Endothelial cell of umbilical vein (primary cell): Measurements from ENCODE around the gene APC2. TPM values are rescaled to one million over a fixed set of nuclear protein-coding genes. Genes with fewer than 3 reads are reported as not detected.

Experiments used
- BruUV-seq: library from RNA; stranded (reverse); fragments of 400-500 nt; replicated peaks from 2 replicates; lab custom pipeline; 2021; lab: Mats Ljungman, UMichigan
- CTCF ChIA-PET: fragments of 300-600, 350-600 bp; sonication (Branson Sonifier 250); formaldehyde crosslinking; loops from one replicate; lab custom pipeline; 2021; ENCODE audit warnings: antibody characterized with exemption, inconsistent platforms; lab: Charles Lee
- POLR2A ChIA-PET: fragments of 300-600, 350-600 bp; sonication (Branson Sonifier 250); formaldehyde crosslinking; loops from one replicate; lab custom pipeline; 2021; ENCODE audit warnings: antibody characterized with exemption, inconsistent platforms; lab: Charles Lee
- DNase-seq: peaks from one replicate; pipeline ENCODE4 v3.0.0-alpha.2; 2011; ENCODE audit warnings: low read depth, low spot score
- FAIRE-seq: peaks from 2 replicates; lab custom pipeline; 2011; peaks lifted over from hg19 to GRCh38; lab: Jason Lieb, UNC
- H2AFZ ChIP-seq: 2 replicates; pipeline ENCODE4 v1.6.0; 2012; ENCODE audit warnings: low read depth, low read length, control low read depth, inconsistent platforms
- H3K27ac ChIP-seq: 2 replicates; pipeline ENCODE4 v1.5.1; 2011; ENCODE audit warnings: low read depth, mild to moderate bottlenecking, control low read depth, low read length, moderate library complexity; ENCODE audit not compliant: insufficient read depth
- H3K27me3 ChIP-seq, 2 experiments: 2 replicates each; pipeline versions ENCODE4 v1.6.0 to v1.6.1; 2011; ENCODE audit warnings: low read length in 2 of 2, mixed read lengths in 1 of 2; ENCODE audit not compliant: control insufficient read depth in 2 of 2, insufficient read depth in 2 of 2
- H3K36me3 ChIP-seq, 2 experiments: 2 replicates in 1 of 2; 3 replicates in 1 of 2; pipeline ENCODE4 v1.5.1; 2011; ENCODE audit warnings: low read length in 2 of 2, mild to moderate bottlenecking in 1 of 2, moderate library complexity in 1 of 2; ENCODE audit not compliant: control insufficient read depth in 2 of 2, insufficient read depth in 2 of 2; ENCODE audit errors: extremely low read depth in 1 of 2
- H3K4me1 ChIP-seq: 3 replicates; pipeline ENCODE4 v1.5.1; 2011; ENCODE audit warnings: mild to moderate bottlenecking, low read length; ENCODE audit not compliant: control insufficient read depth, insufficient read depth; ENCODE audit errors: extremely low read depth
- H3K4me2 ChIP-seq: 2 replicates; pipeline ENCODE4 v1.6.1; 2011; ENCODE audit warnings: low read length, control low read depth, mixed read lengths; ENCODE audit not compliant: insufficient read depth
- H3K4me3 ChIP-seq, 3 experiments: fragments of 200-600 bp in 1 of 3; sonication (generic), shearing (Covaris generic) in 1 of 3; replicated peaks in 1 of 3; 2 replicates each; pipeline ENCODE4 v1.5.1; 2011 to 2016; ENCODE audit warnings: control low read depth in 3 of 3, low read length in 3 of 3, mild to moderate bottlenecking in 2 of 3, inconsistent platforms in 1 of 3, low read depth in 1 of 3, moderate library complexity in 1 of 3; ENCODE audit not compliant: insufficient read depth in 1 of 3
- H3K79me2 ChIP-seq: 2 replicates; pipeline ENCODE4 v1.6.0; 2012; ENCODE audit warnings: low read length, inconsistent platforms; ENCODE audit not compliant: control insufficient read depth, insufficient read depth
- H3K9ac ChIP-seq: replicated peaks from 2 replicates; pipeline ENCODE3; 2011; ENCODE audit warnings: low read length, control low read depth; ENCODE audit not compliant: insufficient read depth; ENCODE audit errors: extremely low read depth
- H3K9me1 ChIP-seq: replicated peaks from 3 replicates; pipeline ENCODE4 v1.6.0; 2011; ENCODE audit warnings: mild to moderate bottlenecking, low read length; ENCODE audit not compliant: control insufficient read depth, insufficient read depth; ENCODE audit errors: extremely low read depth
- H3K9me3 ChIP-seq: replicated peaks from 2 replicates; pipeline ENCODE4 v1.5.1; 2012; ENCODE audit warnings: low read length, inconsistent platforms; ENCODE audit not compliant: control insufficient read depth, insufficient read depth
- H4K20me1 ChIP-seq: replicated peaks from 2 replicates; pipeline ENCODE3; 2011; ENCODE audit warnings: mild to moderate bottlenecking, low read length; ENCODE audit not compliant: control insufficient read depth, insufficient read depth; ENCODE audit errors: extremely low read depth
- EZH2 ChIP-seq: IDR thresholded peaks from 2 replicates; pipeline ENCODE4 v1.6.1; 2012; ENCODE audit warnings: borderline replicate concordance, low read depth, mild to moderate bottlenecking, moderate library complexity, low read length, inconsistent platforms; ENCODE audit not compliant: severe bottlenecking
- FOS ChIP-seq: IDR thresholded peaks from 2 replicates; pipeline ENCODE4 v1.6.1; 2011; ENCODE audit warnings: mild to moderate bottlenecking, low read length, moderate library complexity, borderline replicate concordance; ENCODE audit not compliant: insufficient read depth
- GATA2 ChIP-seq: IDR thresholded peaks from 2 replicates; pipeline ENCODE4 v1.7.0; 2011; ENCODE audit warnings: low read depth, mild to moderate bottlenecking, moderate library complexity, mixed read lengths, low read length; ENCODE audit not compliant: insufficient read length, insufficient read depth
- JUN ChIP-seq: IDR thresholded peaks from 2 replicates; pipeline ENCODE4 v1.6.1; 2011; ENCODE audit warnings: borderline replicate concordance, low read depth; ENCODE audit not compliant: insufficient read length, insufficient read depth
- MYC ChIP-seq: IDR thresholded peaks from one replicate; pipeline ENCODE4 v1.6.1; 2011; ENCODE audit warnings: mild to moderate bottlenecking, low read depth, low read length
- POLR2A ChIP-seq: IDR thresholded peaks from 2 replicates; pipeline ENCODE4 v1.6.1; 2012; ENCODE audit warnings: low read depth, mild to moderate bottlenecking, control low read depth, low read length
- POLR2AphosphoS5 ChIP-seq: IDR thresholded peaks from 2 replicates; pipeline ENCODE4 v1.6.1; 2012; ENCODE audit warnings: low read depth, mild to moderate bottlenecking, control low read depth, low read length, moderate library complexity; ENCODE audit not compliant: insufficient read depth
- dilution Hi-C: fragments of 300-500 bp; cut with MboI; formaldehyde crosslinking; loops from one replicate; pipeline ENCODE4 v1.15.0; 2019; ENCODE audit warnings: low sequenced_read_pairs; ENCODE audit not compliant: extremely low pct_ligation_motif_present
- intact Hi-C: fragments of 100-400 bp; cut with micrococcal nuclease; formaldehyde crosslinking; loops from one replicate; pipeline ENCODE4 v1.10.0; 2022
- polyA plus RNA-seq, 4 experiments: library from polyadenylated mRNA; depleted of rRNA in 3 of 4; stranded (reverse) in 3 of 4; unstranded in 1 of 4; fragments of >200 nt; gene quantifications; 2 replicates each; pipeline versions ENCODE4 v1.2.1 to v1.2.3, GENCODE V29; 2011 to 2012; ENCODE audit warnings: missing spikeins in 1 of 4
- total RNA-seq: library from RNA; stranded (reverse); gene quantifications from 2 replicates; pipeline ENCODE4 v1.2.3, GENCODE V29; 2021
- TF ChIP-seq, protein P1 (sequence below): IDR thresholded peaks from 2 replicates; pipeline ENCODE4 v1.6.1; 2011; ENCODE audit not compliant: insufficient read depth, insufficient read length
- TF ChIP-seq, protein P2 (sequence below), 2 donors: IDR thresholded peaks; 1 replicate in 1 of 2; 2 replicates in 1 of 2; pipeline ENCODE4 v1.5.1; 2011; ENCODE audit warnings: low read length in 2 of 2, mild to moderate bottlenecking in 2 of 2, moderate library complexity in 2 of 2, control low read depth in 1 of 2, inconsistent platforms in 1 of 2, low read depth in 1 of 2; ENCODE audit not compliant: insufficient read depth in 1 of 2; ENCODE audit errors: extremely low read depth in 1 of 2

APC2 gene
- total and polyA plus RNA-seq, 2 donors (not counting 3 experiments of a cell fraction or from before 2014, with no cell fraction given) = 0.01 to 0.04 TPM

DNA sequence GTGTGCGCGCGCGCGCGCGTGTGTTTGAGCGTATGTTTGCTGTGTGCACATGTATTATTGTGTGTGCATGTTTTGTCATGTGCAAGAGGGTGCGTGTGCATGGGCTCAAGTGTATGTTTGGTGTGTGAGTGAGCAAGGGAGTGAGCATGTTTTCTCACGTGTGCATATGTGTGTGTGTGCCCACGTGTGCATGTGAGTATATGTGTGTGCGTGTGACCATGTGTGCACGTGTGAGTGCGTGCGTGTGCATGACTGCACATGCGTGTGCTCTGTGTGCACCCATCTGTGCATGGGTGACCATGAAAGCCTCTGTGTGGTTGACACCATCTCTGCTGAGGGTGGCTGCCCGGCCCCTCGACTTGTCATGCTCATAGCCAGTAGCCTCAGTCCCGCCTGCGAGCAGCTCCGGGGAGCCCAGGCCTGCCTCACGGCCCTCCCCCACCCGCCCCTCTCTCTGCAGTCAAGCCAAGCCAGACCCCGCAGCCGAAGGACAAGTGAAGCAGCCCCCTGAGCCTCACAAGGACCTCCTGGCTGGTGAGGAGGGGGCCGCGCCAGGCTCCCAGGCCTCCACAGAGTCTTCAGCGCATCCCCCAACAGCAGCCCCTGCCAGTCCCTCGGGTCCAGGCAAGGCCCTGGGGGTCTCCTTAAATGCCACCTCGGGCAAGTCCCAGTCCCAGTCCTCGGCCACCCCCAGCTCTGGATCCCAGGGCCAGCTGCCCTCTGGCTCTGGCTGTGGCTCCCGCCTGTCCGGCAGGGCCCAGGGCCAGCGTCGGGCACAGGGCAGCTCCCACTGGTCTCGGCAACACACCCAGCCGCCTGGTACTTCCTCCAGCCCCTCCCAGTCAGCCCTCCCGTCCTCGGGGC is 47.0 kb downstream of the APC2 start:
- no peaks in the 10 kb centered on the region for H3K27me3 ChIP-seq
- no peak overlapping the region for H3K4me2 ChIP-seq
- ChIA-PET POLR2A (no interaction called here), CTCF (no interaction called here)
- H3K27ac ChIP-seq = no peak overlapping the region
- no peaks in the 10 kb centered on the region for H4K20me1 ChIP-seq
- no peak overlapping the region for H3K4me3 ChIP-seq
- H3K9me3 ChIP-seq = no peaks in the 10 kb centered on the region
- H3K79me2 ChIP-seq = no peaks in the 10 kb centered on the region
- H2AFZ ChIP-seq = no peak overlapping the region
- no peak overlapping the region for H3K9ac ChIP-seq
- no TSS peak for BruUV-seq
- no peaks in the 10 kb centered on the region for H3K36me3 ChIP-seq
- H3K9me1 ChIP-seq = no peaks in the 10 kb centered on the region
- no peaks in the 10 kb centered on the region for H3K4me1 ChIP-seq
- dilution Hi-C loops (no loop called here), intact Hi-C loops (no loop called here)
- no peak for TF ChIP-seq POLR2AphosphoS5
- TF ChIP-seq MYC = no peak
- TF ChIP-seq POLR2A = no peak
- TF ChIP-seq GATA2 = no peak
- no peak for TF ChIP-seq EZH2
- TF ChIP-seq FOS = no peak
- no peak for TF ChIP-seq JUN
- TF ChIP-seq, protein P1, sequence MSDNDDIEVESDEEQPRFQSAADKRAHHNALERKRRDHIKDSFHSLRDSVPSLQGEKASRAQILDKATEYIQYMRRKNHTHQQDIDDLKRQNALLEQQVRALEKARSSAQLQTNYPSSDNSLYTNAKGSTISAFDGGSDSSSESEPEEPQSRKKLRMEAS = no peak
- TF ChIP-seq, protein P2, sequence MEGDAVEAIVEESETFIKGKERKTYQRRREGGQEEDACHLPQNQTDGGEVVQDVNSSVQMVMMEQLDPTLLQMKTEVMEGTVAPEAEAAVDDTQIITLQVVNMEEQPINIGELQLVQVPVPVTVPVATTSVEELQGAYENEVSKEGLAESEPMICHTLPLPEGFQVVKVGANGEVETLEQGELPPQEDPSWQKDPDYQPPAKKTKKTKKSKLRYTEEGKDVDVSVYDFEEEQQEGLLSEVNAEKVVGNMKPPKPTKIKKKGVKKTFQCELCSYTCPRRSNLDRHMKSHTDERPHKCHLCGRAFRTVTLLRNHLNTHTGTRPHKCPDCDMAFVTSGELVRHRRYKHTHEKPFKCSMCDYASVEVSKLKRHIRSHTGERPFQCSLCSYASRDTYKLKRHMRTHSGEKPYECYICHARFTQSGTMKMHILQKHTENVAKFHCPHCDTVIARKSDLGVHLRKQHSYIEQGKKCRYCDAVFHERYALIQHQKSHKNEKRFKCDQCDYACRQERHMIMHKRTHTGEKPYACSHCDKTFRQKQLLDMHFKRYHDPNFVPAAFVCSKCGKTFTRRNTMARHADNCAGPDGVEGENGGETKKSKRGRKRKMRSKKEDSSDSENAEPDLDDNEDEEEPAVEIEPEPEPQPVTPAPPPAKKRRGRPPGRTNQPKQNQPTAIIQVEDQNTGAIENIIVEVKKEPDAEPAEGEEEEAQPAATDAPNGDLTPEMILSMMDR (IDR thresholded peaks at IDR 0.05; ENCODE audit: extremely low read depth in 1 of 2, insufficient read depth in 1 of 2, low read depth in 1 of 2, low read length in 2 of 2) = no peak
- FAIRE-seq = no peak
- DNase-seq = no peak
